HG03469 (cell line): ENCODE measurements around the gene WIPI1.

Experiments used
- ATAC-seq: cut with Tn5 transposase; IDR thresholded peaks from one replicate; pipeline ENCODE4 v1.9.1; 2021; ENCODE audit warnings: mild to moderate bottlenecking, moderate library complexity, moderate number of reproducible peaks; ENCODE audit not compliant: unreplicated experiment

WIPI1 gene

GRCh38 chr17:68440526-68440925 is 16.8 kb downstream of the WIPI1 start:
- ATAC-seq = no peak

- ATAC-seq = no peak
Measured at GRCh38 chr17:68439656-68440290, 17.5 kb downstream of the WIPI1 start.

DNA sequence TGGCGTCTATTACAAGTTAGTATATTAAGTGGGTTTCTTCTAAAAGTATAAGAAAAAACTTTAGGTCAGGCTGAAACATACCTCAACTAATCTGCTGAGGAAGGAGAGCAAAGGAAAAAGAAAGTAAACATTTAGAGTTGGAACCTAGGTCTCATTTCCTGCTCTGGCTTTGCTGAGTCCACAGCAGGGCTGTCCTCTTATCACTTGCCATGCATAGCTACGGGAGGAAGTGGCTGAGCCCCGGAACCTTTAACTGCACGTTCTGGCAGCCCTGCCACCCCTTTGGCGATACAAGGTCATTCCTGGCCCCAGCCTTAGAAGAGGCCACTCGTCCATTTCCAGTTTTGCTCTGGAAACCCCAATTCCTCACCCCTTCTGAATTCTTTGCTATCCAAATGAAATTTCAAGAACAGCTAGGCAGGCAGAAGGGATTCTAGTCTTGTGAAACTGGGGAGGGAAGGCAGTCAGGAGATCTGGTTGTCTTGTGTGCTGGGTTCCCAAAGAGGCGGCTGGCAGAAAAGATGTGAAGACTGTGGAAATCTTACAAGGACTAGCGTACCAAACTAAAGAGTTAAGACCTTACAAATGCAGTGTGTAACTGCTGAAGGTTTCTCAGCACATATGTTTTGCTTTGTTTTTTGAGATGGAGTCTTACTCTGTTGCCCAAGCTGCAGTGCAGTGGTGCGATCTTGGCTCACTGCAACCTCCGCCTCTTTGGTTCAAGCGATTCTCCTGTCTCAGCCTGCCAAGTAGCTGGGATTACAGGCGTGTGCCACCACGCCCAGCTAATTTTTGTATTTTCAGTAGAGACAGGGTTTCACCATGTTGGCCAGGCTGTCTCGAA is 19.1 kb downstream of the WIPI1 start:
- no peak for ATAC-seq

- no peak for ATAC-seq
Measured at GRCh38 chr17:68435876-68436842, 21.1 kb downstream of the WIPI1 start.

DNA sequence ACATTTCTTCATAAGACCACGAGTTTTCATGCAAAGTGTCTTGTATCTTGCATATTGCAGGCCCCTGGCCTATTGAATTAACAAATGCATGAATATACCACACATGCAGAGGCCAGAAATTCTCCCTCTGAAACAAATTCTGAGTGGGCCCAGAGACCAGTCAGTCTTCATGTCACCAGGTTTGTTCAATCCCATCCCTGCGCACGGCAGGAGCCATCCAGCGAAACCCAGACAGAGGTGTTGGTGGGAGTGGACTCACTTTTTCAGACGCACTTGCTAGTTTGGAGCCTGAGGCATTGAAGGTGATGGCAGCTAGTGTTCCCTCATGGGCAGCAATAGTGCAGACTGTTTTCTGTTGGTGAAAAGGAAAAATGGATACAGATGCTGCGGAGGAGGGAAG is 21.9 kb downstream of the WIPI1 start:
- ATAC-seq = no peak

DNA sequence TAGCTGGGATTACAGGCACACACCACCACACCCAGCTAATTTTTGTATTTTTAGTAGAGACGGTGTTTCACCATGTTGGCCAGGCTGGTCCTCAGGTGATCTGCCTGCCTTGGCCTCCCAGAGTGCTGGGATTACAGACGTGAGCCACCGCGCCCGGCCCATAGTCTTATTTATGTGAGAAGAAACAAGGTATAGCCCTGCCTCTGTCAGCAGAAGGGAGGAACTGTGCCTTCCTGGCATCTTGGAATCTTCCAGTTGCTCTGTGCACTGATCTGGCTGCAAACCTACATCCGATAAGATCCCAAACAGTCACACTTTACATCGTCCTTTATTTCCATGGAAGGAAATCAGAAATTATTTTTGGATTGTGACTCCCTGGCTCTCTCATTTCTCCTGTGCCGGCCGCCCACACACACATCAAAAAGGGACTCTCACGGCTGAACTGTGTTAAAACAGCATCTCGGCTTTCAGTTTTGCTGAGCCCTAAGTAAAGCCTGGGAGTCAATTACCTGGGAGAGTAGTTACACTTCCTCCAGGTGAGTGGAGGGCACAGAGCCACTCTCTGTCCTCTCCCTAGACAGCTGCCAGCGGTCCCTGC is 23.3 kb downstream of the WIPI1 start:
- no peak for ATAC-seq

DNA sequence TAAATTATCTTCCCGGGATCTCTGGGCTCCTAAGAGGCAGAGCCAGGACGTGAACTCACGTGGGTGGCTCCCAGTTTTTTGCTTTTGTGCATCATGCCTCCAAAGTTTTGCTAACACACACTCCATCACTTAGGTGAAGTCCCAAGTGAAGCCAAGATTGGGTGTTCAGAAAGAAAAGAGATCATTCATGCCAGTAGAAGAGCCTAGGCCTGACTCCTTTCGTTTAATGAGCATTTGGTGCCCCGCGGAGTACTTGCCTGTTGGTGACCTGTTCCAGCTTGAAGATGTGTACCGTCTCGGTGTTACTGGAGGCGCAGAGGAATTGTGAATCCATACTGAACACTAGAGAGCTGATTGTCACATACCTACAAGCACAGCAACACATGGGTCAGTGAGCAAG is 24.1 kb downstream of the WIPI1 start:
- no peak for ATAC-seq

- no peak for ATAC-seq
Measured at GRCh38 chr17:68432086-68432864, 25.0 kb downstream of the WIPI1 start.

- no peak for ATAC-seq
Measured at GRCh38 chr17:68431661-68432071, 25.6 kb downstream of the WIPI1 start.

- ATAC-seq = no peak
Measured at GRCh38 chr17:68431045-68431608, 26.2 kb downstream of the WIPI1 start.

DNA sequence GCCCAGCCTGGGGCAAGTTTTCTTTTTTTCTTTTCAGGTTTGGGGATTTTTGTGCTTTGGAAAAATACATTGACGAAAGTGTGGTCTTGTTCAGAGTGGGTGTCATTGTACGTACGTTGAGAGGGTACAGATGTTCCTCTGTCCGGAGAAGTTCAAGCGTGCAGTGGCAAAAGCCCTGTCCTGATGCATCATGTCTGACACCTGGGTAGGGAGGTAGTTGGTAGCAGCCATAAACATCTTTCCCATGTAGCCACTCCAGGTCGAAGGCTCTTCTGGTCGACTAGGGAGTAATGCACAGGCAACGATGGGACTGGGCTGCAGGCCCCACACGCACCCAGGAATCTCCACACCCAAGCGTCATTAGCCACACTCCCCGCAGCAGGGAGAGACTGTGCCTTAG is 27.4 kb downstream of the WIPI1 start:
- no peak for ATAC-seq

DNA sequence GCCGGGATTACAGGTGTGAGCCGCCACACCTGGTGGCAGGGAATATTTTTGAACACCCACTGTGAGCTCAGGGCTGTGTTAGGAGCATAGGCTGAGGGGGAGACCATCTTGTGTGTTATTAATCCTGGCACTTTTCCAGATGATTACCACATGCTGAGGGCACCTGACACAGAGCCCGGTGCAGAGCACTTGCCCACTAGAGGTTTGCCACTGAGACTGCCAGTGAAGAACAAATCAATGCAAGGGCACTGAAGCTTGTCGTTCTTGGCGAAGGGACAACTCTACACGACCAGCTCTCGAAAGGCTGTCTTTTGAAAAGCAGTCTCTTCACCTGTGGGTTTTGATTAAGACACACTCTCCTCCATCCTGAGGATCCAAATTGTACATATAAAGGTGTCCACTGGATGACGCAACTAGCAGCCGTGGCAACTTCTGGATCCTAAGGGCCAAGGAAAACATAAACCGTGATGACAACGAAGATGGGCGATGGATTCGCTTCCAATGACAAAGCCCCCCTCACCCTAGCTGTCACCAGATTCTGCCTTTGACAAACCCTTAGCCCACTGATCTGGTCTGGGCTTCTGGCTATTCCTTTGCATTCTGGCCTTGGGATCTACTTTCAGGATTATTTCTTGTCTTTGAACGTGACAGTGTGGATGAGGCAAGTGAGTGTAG is 28.7 kb downstream of the WIPI1 start:
- no peak for ATAC-seq

GRCh38 chr17:68427575-68427974 is 29.7 kb downstream of the WIPI1 start:
- ATAC-seq = no peak

DNA sequence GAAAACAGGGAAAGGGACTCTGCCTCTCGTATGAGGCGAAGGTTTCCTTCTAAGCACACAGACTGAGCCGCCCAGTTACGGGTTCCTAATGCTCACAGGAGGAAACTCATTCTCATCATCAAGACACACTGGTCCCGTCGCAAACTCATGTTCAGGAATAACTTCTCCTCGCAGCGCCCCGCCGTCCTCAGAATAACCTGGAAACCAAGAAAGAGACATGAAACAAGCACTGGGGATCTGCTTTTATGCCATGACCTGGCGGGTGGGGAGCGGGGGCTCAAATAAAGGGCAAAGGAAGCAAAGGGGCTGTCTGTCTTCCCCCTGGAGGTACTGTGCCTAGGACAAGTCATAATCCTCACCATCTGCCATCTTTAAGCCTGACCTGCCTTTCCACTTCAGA is 31.3 kb downstream of the WIPI1 start:
- no peak for ATAC-seq

GRCh38 chr17:68424861-68425260 is 32.4 kb downstream of the WIPI1 start:
- no peak for ATAC-seq

DNA sequence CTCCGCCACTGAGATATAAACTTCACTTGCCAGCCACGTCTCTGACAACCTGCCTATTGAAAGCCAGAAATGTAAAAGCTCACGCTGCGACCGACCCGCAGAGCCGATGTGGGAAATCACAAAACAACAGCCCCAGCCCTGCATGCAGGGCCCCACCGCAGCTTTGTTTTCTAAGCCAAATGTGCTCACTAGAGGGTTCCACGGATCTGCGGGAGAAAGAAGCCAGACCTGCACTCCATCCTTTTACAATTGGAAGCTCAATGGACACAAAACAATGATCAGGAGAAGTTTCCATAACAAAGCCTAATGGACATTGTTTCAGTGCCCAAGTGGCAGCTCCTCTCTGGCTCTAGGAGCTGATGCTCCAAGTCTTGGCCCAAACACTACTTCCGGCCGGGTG is 33.1 kb downstream of the WIPI1 start:
- ATAC-seq = no peak

- ATAC-seq = no peak
Measured at GRCh38 chr17:68423251-68423650, 34.0 kb downstream of the WIPI1 start.

- ATAC-seq = no peak
Measured at GRCh38 chr17:68422821-68423220, 34.5 kb downstream of the WIPI1 start.

DNA sequence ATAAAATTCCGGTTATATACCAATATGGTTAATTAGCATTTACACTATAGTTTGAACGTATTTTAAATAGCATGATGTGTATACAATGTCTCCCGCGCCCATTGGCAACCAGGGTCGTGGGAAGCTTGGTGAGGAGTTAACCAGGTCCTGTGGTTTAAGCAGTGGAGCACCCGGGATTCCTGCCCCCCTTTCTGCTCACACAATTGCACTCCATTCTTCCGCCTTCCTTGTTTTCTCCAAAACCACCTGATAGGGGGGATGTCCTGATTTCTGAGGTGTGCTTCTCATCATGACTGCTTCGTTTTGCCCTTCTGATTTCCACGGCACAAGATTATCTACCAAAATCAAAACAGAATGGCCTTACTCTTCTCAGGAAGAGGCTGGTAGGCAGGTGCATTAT is 35.8 kb downstream of the WIPI1 start:
- no peak for ATAC-seq
